ENCODE data around the gene RAPH1. TPM values are rescaled to one million over a fixed set of nuclear protein-coding genes. Genes with fewer than 3 reads are reported as not detected.

RAPH1 gene
- total RNA-seq, result 42.8 TPM

- peaks cover 10 to 14% (median 13%) of the 10 kb centered on the region in 3 donors for H3K4me1 ChIP-seq (ENCODE audit: control insufficient read depth in 3 of 3, insufficient read depth in 3 of 3, low read length in 3 of 3)
- H3K36me3 ChIP-seq (ENCODE audit: control insufficient read depth in 3 of 3, insufficient read depth in 3 of 3, low read length in 3 of 3), result no peaks in the 10 kb centered on the region
- peak within 1 kb of the TSS; percentile 81 to 89 (median 84) for H3K4me3 ChIP-seq (ENCODE audit: low read length in 3 of 3)
- H3K9ac ChIP-seq (ENCODE audit: low read depth in 1 of 3, low read length in 3 of 3), result peak within 1 kb of the TSS; percentile 88 to 92 (median 89)
- peak within 1 kb of the TSS; percentile 86 for H3K27ac ChIP-seq (ENCODE audit: low read depth, low read length)
- no peaks in the 10 kb centered on the region for H3K27me3 ChIP-seq (ENCODE audit: control insufficient read depth in 3 of 3, insufficient read depth in 3 of 3, low read length in 3 of 3)
- no peaks in the 10 kb centered on the region for H3K9me3 ChIP-seq (ENCODE audit: control insufficient read depth in 3 of 3, low read length in 3 of 3)
These were observed at the start of gene RAPH1 for GRCh38 chr2:203535078-203535783. TSS of gene RAPH1 (minus strand) at chr2:203535301. CDS start at chr2:203495353, 39,948 bp downstream.

- Histone ChIP-seq H3K4me1 (ENCODE audit: control insufficient read depth in 3 of 3, insufficient read depth in 3 of 3, low read length in 3 of 3) (peaks cover 10 to 16% (median 11%) of the 10 kb centered on the region in 3 donors), H3K27me3 (ENCODE audit: control insufficient read depth in 3 of 3, insufficient read depth in 3 of 3, low read length in 3 of 3) (no peaks in the 10 kb centered on the region), H3K4me3 (ENCODE audit: low read length in 3 of 3) (no peak overlapping the region), H3K9ac (ENCODE audit: low read depth in 1 of 3, low read length in 3 of 3) (no peak overlapping the region), H3K9me3 (ENCODE audit: control insufficient read depth in 3 of 3, low read length in 3 of 3) (no peaks in the 10 kb centered on the region), H3K27ac (ENCODE audit: low read depth, low read length) (no peak overlapping the region), H3K36me3 (ENCODE audit: control insufficient read depth in 3 of 3, insufficient read depth in 3 of 3, low read length in 3 of 3) (no peaks in the 10 kb centered on the region)
These were observed 49.7 kb upstream of the RAPH1 start for GRCh38 chr2:203584784-203585183.

- Histone ChIP-seq H3K36me3 (ENCODE audit: control insufficient read depth in 3 of 3, insufficient read depth in 3 of 3, low read length in 3 of 3) (no peaks in the 10 kb centered on the region), H3K27ac (ENCODE audit: low read depth, low read length) (peak overlapping the region; percentile 22), H3K9me3 (ENCODE audit: control insufficient read depth in 3 of 3, low read length in 3 of 3) (no peaks in the 10 kb centered on the region), H3K27me3 (ENCODE audit: control insufficient read depth in 3 of 3, insufficient read depth in 3 of 3, low read length in 3 of 3) (no peaks in the 10 kb centered on the region), H3K9ac (ENCODE audit: low read depth in 1 of 3, low read length in 3 of 3) (peak overlapping the region in 1 of 3 donors; percentile 0), H3K4me1 (ENCODE audit: control insufficient read depth in 3 of 3, insufficient read depth in 3 of 3, low read length in 3 of 3) (peaks cover 15 to 27% (median 21%) of the 10 kb centered on the region in 3 donors), H3K4me3 (ENCODE audit: low read length in 3 of 3) (peak overlapping the region in 1 of 3 donors; percentile 2)
These were observed 48.6 kb upstream of the RAPH1 start for GRCh38 chr2:203583701-203584100.

GRCh38 chr2:203583084-203583695 lies 48.1 kb upstream of the RAPH1 start:
- no peak overlapping the region for H3K9ac ChIP-seq (ENCODE audit: low read depth in 1 of 3, low read length in 3 of 3)
- peak overlapping the region; percentile 22 for H3K27ac ChIP-seq (ENCODE audit: low read depth, low read length)
- no peaks in the 10 kb centered on the region for H3K27me3 ChIP-seq (ENCODE audit: control insufficient read depth in 3 of 3, insufficient read depth in 3 of 3, low read length in 3 of 3)
- peaks cover 15 to 30% (median 24%) of the 10 kb centered on the region in 3 donors for H3K4me1 ChIP-seq (ENCODE audit: control insufficient read depth in 3 of 3, insufficient read depth in 3 of 3, low read length in 3 of 3)
- H3K9me3 ChIP-seq (ENCODE audit: control insufficient read depth in 3 of 3, low read length in 3 of 3), result no peaks in the 10 kb centered on the region
- H3K36me3 ChIP-seq (ENCODE audit: control insufficient read depth in 3 of 3, insufficient read depth in 3 of 3, low read length in 3 of 3), result no peaks in the 10 kb centered on the region
- H3K4me3 ChIP-seq (ENCODE audit: low read length in 3 of 3), result peak overlapping the region in 1 of 3 donors; percentile 2

- Histone ChIP-seq H3K36me3 (ENCODE audit: control insufficient read depth in 3 of 3, insufficient read depth in 3 of 3, low read length in 3 of 3) (no peaks in the 10 kb centered on the region), H3K27ac (ENCODE audit: low read depth, low read length) (peak overlapping the region; percentile 22), H3K27me3 (ENCODE audit: control insufficient read depth in 3 of 3, insufficient read depth in 3 of 3, low read length in 3 of 3) (no peaks in the 10 kb centered on the region), H3K4me1 (ENCODE audit: control insufficient read depth in 3 of 3, insufficient read depth in 3 of 3, low read length in 3 of 3) (peaks cover 15 to 30% (median 24%) of the 10 kb centered on the region in 3 donors), H3K9me3 (ENCODE audit: control insufficient read depth in 3 of 3, low read length in 3 of 3) (no peaks in the 10 kb centered on the region), H3K4me3 (ENCODE audit: low read length in 3 of 3) (no peak overlapping the region), H3K9ac (ENCODE audit: low read depth in 1 of 3, low read length in 3 of 3) (no peak overlapping the region)
These were observed 47.4 kb upstream of the RAPH1 start for GRCh38 chr2:203582468-203582867.

- no peaks in the 10 kb centered on the region for H3K27me3 ChIP-seq (ENCODE audit: control insufficient read depth in 3 of 3, insufficient read depth in 3 of 3, low read length in 3 of 3)
- peaks cover 15 to 30% (median 24%) of the 10 kb centered on the region in 3 donors for H3K4me1 ChIP-seq (ENCODE audit: control insufficient read depth in 3 of 3, insufficient read depth in 3 of 3, low read length in 3 of 3)
- H3K27ac ChIP-seq (ENCODE audit: low read depth, low read length), result no peak overlapping the region
- no peak overlapping the region for H3K9ac ChIP-seq (ENCODE audit: low read depth in 1 of 3, low read length in 3 of 3)
- H3K4me3 ChIP-seq (ENCODE audit: low read length in 3 of 3), result no peak overlapping the region
- no peaks in the 10 kb centered on the region for H3K36me3 ChIP-seq (ENCODE audit: control insufficient read depth in 3 of 3, insufficient read depth in 3 of 3, low read length in 3 of 3)
- no peaks in the 10 kb centered on the region for H3K9me3 ChIP-seq (ENCODE audit: control insufficient read depth in 3 of 3, low read length in 3 of 3)
These were observed 45.7 kb upstream of the RAPH1 start for GRCh38 chr2:203580844-203581243.

GRCh38 chr2:203579730-203580129 lies 44.6 kb upstream of the RAPH1 start:
- peaks cover 13 to 24% (median 22%) of the 10 kb centered on the region in 3 donors for H3K4me1 ChIP-seq (ENCODE audit: control insufficient read depth in 3 of 3, insufficient read depth in 3 of 3, low read length in 3 of 3)
- peak overlapping the region; percentile 69 for H3K27ac ChIP-seq (ENCODE audit: low read depth, low read length)
- H3K36me3 ChIP-seq (ENCODE audit: control insufficient read depth in 3 of 3, insufficient read depth in 3 of 3, low read length in 3 of 3), result no peaks in the 10 kb centered on the region
- no peak overlapping the region for H3K9ac ChIP-seq (ENCODE audit: low read depth in 1 of 3, low read length in 3 of 3)
- no peak overlapping the region for H3K4me3 ChIP-seq (ENCODE audit: low read length in 3 of 3)
- no peaks in the 10 kb centered on the region for H3K27me3 ChIP-seq (ENCODE audit: control insufficient read depth in 3 of 3, insufficient read depth in 3 of 3, low read length in 3 of 3)
- H3K9me3 ChIP-seq (ENCODE audit: control insufficient read depth in 3 of 3, low read length in 3 of 3), result no peaks in the 10 kb centered on the region

GRCh38 chr2:203578759-203579643 lies 43.9 kb upstream of the RAPH1 start:
- Histone ChIP-seq H3K27ac (ENCODE audit: low read depth, low read length) (peak overlapping the region; percentile 69), H3K27me3 (ENCODE audit: control insufficient read depth in 3 of 3, insufficient read depth in 3 of 3, low read length in 3 of 3) (no peaks in the 10 kb centered on the region), H3K9ac (ENCODE audit: low read depth in 1 of 3, low read length in 3 of 3) (no peak overlapping the region), H3K4me3 (ENCODE audit: low read length in 3 of 3) (no peak overlapping the region), H3K36me3 (ENCODE audit: control insufficient read depth in 3 of 3, insufficient read depth in 3 of 3, low read length in 3 of 3) (no peaks in the 10 kb centered on the region), H3K4me1 (ENCODE audit: control insufficient read depth in 3 of 3, insufficient read depth in 3 of 3, low read length in 3 of 3) (peaks cover 11 to 22% (median 22%) of the 10 kb centered on the region in 3 donors), H3K9me3 (ENCODE audit: control insufficient read depth in 3 of 3, low read length in 3 of 3) (no peaks in the 10 kb centered on the region)

- Histone ChIP-seq H3K9ac (ENCODE audit: low read depth in 1 of 3, low read length in 3 of 3) (no peak overlapping the region), H3K9me3 (ENCODE audit: control insufficient read depth in 3 of 3, low read length in 3 of 3) (no peaks in the 10 kb centered on the region)
These were observed 39.7 kb upstream of the RAPH1 start for GRCh38 chr2:203574824-203575223.

More at GRCh38 chr2:203574824-203575223, 39.7 kb upstream of the RAPH1 start:
- Histone ChIP-seq H3K36me3 (ENCODE audit: control insufficient read depth in 3 of 3, insufficient read depth in 3 of 3, low read length in 3 of 3) (no peaks in the 10 kb centered on the region), H3K27ac (ENCODE audit: low read depth, low read length) (no peak overlapping the region), H3K27me3 (ENCODE audit: control insufficient read depth in 3 of 3, insufficient read depth in 3 of 3, low read length in 3 of 3) (no peaks in the 10 kb centered on the region), H3K4me3 (ENCODE audit: low read length in 3 of 3) (no peak overlapping the region), H3K4me1 (ENCODE audit: control insufficient read depth in 3 of 3, insufficient read depth in 3 of 3, low read length in 3 of 3) (peaks cover 6 to 15% (median 14%) of the 10 kb centered on the region in 3 donors)
